Measurements from ENCODE around the gene LMO7. TPM values are rescaled to one million over a fixed set of nuclear protein-coding genes. Genes with fewer than 3 reads are reported as not detected.
"Not testable (repeated sequence)": the region's sequence is repeated elsewhere in the genome, so short reads cannot be mapped to it uniquely, and the experiment has no call there.

The LMO7 gene
- total and polyA plus RNA-seq, 4 donors: 75.9 to 679 (median 214) TPM

- Histone ChIP-seq H3K27me3 (ENCODE audit: control insufficient read depth in 3 of 3, insufficient read depth in 3 of 3, low read length in 2 of 3) (no peaks in the 10 kb centered on the region), H3K4me1 (ENCODE audit: control insufficient read depth in 5 of 5, insufficient read depth in 5 of 5, low read length in 5 of 5) (peaks cover 0 to 7% (median 2%) of the 10 kb centered on the region in 5 donors), H3K9ac (ENCODE audit: insufficient read depth in 1 of 2, low read length in 2 of 2) (no peak overlapping the region), H3K27ac (ENCODE audit: low read depth in 1 of 2, low read length in 1 of 2) (no peak overlapping the region), H3K4me3 (no peak overlapping the region), H3K9me3 (ENCODE audit: control insufficient read depth in 4 of 4, insufficient read depth in 3 of 4, low read length in 3 of 4) (no peaks in the 10 kb centered on the region), H3K36me3 (ENCODE audit: control insufficient read depth in 4 of 4, insufficient read depth in 4 of 4, low read length in 4 of 4) (no peaks in the 10 kb centered on the region)
- TF ChIP-seq CTCF (IDR thresholded peaks at IDR 0.05; ENCODE audit: control extremely low read depth, extremely low read depth): no peak
- ATAC-seq (ENCODE audit: insufficient read depth, low FRiP score) (no peak), DNase-seq (no peak)
- WGBS, 2 donors: 84% methylated on average over 2 of the region's 2 CpGs
Observed at GRCh38 chr13:75739244-75739868, 103.2 kb downstream of the LMO7 start.

DNA sequence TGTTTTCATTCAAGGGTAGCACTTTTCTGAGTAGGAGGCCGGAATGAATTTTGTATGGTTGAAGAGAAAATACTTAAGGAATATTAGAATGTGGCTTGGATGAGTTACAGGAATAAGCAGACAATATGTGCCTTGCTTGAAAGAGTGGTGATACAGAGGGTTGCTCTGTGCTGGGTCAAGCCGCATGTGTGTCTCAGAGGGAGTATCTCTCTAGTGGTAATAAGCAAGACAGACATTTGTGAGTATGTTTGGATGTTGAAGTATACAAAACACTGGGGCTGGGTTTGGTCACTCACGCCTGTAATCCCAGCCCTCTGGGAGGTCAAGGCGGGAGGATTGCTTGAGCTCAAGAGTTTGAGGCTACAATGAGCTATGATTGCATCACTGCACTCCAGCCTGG, 103.9 kb downstream of the LMO7 start:
- WGBS, 2 donors: 90 to 92% methylated on average over 4 of the region's 4 CpGs

GRCh38 chr13:75743072-75743471, 106.9 kb downstream of the LMO7 start:
- not testable (repeated sequence) for H3K36me3 ChIP-seq (ENCODE audit: control insufficient read depth in 4 of 4, insufficient read depth in 4 of 4, low read length in 4 of 4); ATAC-seq (ENCODE audit: insufficient read depth, low FRiP score); H3K4me1 ChIP-seq (ENCODE audit: control insufficient read depth in 5 of 5, insufficient read depth in 5 of 5, low read length in 5 of 5); H3K27me3 ChIP-seq (ENCODE audit: control insufficient read depth in 3 of 3, insufficient read depth in 3 of 3, low read length in 2 of 3); H3K9ac ChIP-seq (ENCODE audit: insufficient read depth in 1 of 2, low read length in 2 of 2); DNase-seq; H3K9me3 ChIP-seq (ENCODE audit: control insufficient read depth in 4 of 4, insufficient read depth in 3 of 4, low read length in 3 of 4); H3K4me3 ChIP-seq; H3K27ac ChIP-seq (ENCODE audit: low read depth in 1 of 2, low read length in 1 of 2)
- WGBS, 2 donors: 97 to 100% methylated on average over 1 of the region's 1 CpG

More for the DNA sequence above, 103.9 kb downstream of the LMO7 start:
- DNase-seq: no peak
- no peaks in the 10 kb centered on the region for H3K27me3 ChIP-seq (ENCODE audit: control insufficient read depth in 3 of 3, insufficient read depth in 3 of 3, low read length in 2 of 3)
- no peak for ATAC-seq (ENCODE audit: insufficient read depth, low FRiP score)
- H3K9ac ChIP-seq (ENCODE audit: insufficient read depth in 1 of 2, low read length in 2 of 2): no peak overlapping the region
- peaks cover 0 to 7% (median 2%) of the 10 kb centered on the region in 5 donors for H3K4me1 ChIP-seq (ENCODE audit: control insufficient read depth in 5 of 5, insufficient read depth in 5 of 5, low read length in 5 of 5)
- H3K4me3 ChIP-seq: no peak overlapping the region
- H3K27ac ChIP-seq (ENCODE audit: low read depth in 1 of 2, low read length in 1 of 2): no peak overlapping the region
- no peaks in the 10 kb centered on the region for H3K9me3 ChIP-seq (ENCODE audit: control insufficient read depth in 4 of 4, insufficient read depth in 3 of 4, low read length in 3 of 4)
- no peaks in the 10 kb centered on the region for H3K36me3 ChIP-seq (ENCODE audit: control insufficient read depth in 4 of 4, insufficient read depth in 4 of 4, low read length in 4 of 4)
- TF ChIP-seq CTCF (IDR thresholded peaks at IDR 0.05; ENCODE audit: control extremely low read depth, extremely low read depth): no peak

DNA sequence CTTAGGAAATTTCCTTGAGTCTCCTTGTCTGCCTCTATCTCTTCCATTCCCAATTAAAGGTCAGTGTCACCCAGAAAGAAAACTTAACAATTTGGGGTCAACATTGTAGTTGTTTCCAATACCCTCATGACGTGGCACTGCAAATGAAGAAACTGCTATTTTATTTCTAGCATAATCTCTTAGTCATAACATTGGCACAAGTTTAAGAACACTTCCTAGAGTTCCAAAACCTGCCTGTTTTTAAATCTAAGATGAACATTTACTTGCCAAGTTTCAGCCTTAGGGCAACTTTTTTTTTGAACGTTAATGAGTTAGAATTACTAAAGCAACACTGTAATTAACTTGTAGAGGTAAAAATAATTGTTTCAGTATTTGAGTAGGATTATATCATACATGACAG, 108.0 kb downstream of the LMO7 start:
- no peaks in the 10 kb centered on the region for H3K9me3 ChIP-seq (ENCODE audit: control insufficient read depth in 4 of 4, insufficient read depth in 3 of 4, low read length in 3 of 4)
- 91% methylated on average over 2 of the region's 2 CpGs for WGBS, 2 donors
- peaks cover 0 to 2% (median 0%) of the 10 kb centered on the region in 5 donors for H3K4me1 ChIP-seq (ENCODE audit: control insufficient read depth in 5 of 5, insufficient read depth in 5 of 5, low read length in 5 of 5)
- DNase-seq (no peak), ATAC-seq (ENCODE audit: insufficient read depth, low FRiP score) (no peak)
- no peaks in the 10 kb centered on the region for H3K27me3 ChIP-seq (ENCODE audit: control insufficient read depth in 3 of 3, insufficient read depth in 3 of 3, low read length in 2 of 3)
- H3K36me3 ChIP-seq (ENCODE audit: control insufficient read depth in 4 of 4, insufficient read depth in 4 of 4, low read length in 4 of 4): no peaks in the 10 kb centered on the region
- H3K27ac ChIP-seq (ENCODE audit: low read depth in 1 of 2, low read length in 1 of 2): no peak overlapping the region
- no peak for TF ChIP-seq CTCF (IDR thresholded peaks at IDR 0.05; ENCODE audit: control extremely low read depth, extremely low read depth)
- no peak overlapping the region for H3K4me3 ChIP-seq
- H3K9ac ChIP-seq (ENCODE audit: insufficient read depth in 1 of 2, low read length in 2 of 2): no peak overlapping the region

All from lung (tissue), 12 donors.